Measurements from ENCODE around the gene CISH. TPM values are rescaled to one million over a fixed set of nuclear protein-coding genes. Genes with fewer than 3 reads are reported as not detected.

The CISH gene
- total RNA-seq, 1 experiment from 2014 or later = 2.3 TPM

- CTCF ChIA-PET = interaction anchor here (1.8 kb wide), 1 partner anchor 12 kb away, joined by 5 read pairs; the partner anchor contains the start of gene MAPKAPK3
- H3F3A ChIP-seq (ENCODE audit: low read length, unreplicated experiment) = no peaks in the 10 kb centered on the region
- peak overlapping the region; percentile 83; the same call in 1 of the 2 replicates for H3K27ac ChIP-seq (ENCODE audit: low read length)
- DNase-seq = no peak
- BruUV-seq (replicated peaks) = no TSS peak
- TF ChIP-seq EZH2 (IDR thresholded peaks at IDR 0.05; ENCODE audit: low read length, unreplicated experiment) (no peak), CTCF (conservative IDR thresholded peaks at IDR 0.05; ENCODE audit: low read depth, low read length) (no peak), EZH2phosphoT487 (IDR thresholded peaks at IDR 0.05; ENCODE audit: borderline replicate concordance, low read length) (no peak)
- H3K9me2 ChIP-seq (replicated peaks; ENCODE audit: low read length) = no peaks in the 10 kb centered on the region
- ATAC-seq = no peak
- H3K4me1 ChIP-seq (ENCODE audit: insufficient read depth, low read length) = peaks cover 100% of the 10 kb centered on the region
- POLR2A ChIA-PET (ENCODE audit: unreplicated experiment) = no interaction called here
- H3K9me3 ChIP-seq (ENCODE audit: low read length) = no peaks in the 10 kb centered on the region
- no peaks in the 10 kb centered on the region for H3K27me3 ChIP-seq (ENCODE audit: low read length)
- peaks cover 6% of the 10 kb centered on the region for H3K36me3 ChIP-seq (ENCODE audit: low read depth, low read length)
- no peak overlapping the region for H3K4me2 ChIP-seq (ENCODE audit: low read length)
- H2AFZ ChIP-seq (ENCODE audit: low read length) = no peak overlapping the region
- no peaks in the 10 kb centered on the region for H4K20me1 ChIP-seq (ENCODE audit: low read length)
- intact Hi-C loops (cut with micrococcal nuclease) = no loop called here
- peaks cover 95% of the 10 kb centered on the region for H3K79me2 ChIP-seq (ENCODE audit: low read length)
- H3K4me3 ChIP-seq (ENCODE audit: low read length) = no peak overlapping the region
- no peak overlapping the region for H3K9ac ChIP-seq (ENCODE audit: low read length)
These were observed 17.0 kb upstream of the CISH start for GRCh38 chr3:50628601-50629000.

- peaks cover 97% of the 10 kb centered on the region for H3K4me1 ChIP-seq (ENCODE audit: insufficient read depth, low read length)
- H3K9me2 ChIP-seq (replicated peaks; ENCODE audit: low read length) = no peaks in the 10 kb centered on the region
- no peaks in the 10 kb centered on the region for H3K9me3 ChIP-seq (ENCODE audit: low read length)
- peak overlapping the region; percentile 58 for H3K4me2 ChIP-seq (ENCODE audit: low read length)
- intact Hi-C loops (cut with micrococcal nuclease) = no loop called here
- H3K79me2 ChIP-seq (ENCODE audit: low read length) = peaks cover 95% of the 10 kb centered on the region
- H4K20me1 ChIP-seq (ENCODE audit: low read length) = no peaks in the 10 kb centered on the region
- BruUV-seq (replicated peaks) = no TSS peak
- H3K9ac ChIP-seq (ENCODE audit: low read length) = peak overlapping the region; percentile 52
- no peak overlapping the region for H2AFZ ChIP-seq (ENCODE audit: low read length)
- ATAC-seq (peak; percentile 92), DNase-seq (peak; percentile 97)
- no peaks in the 10 kb centered on the region for H3F3A ChIP-seq (ENCODE audit: low read length, unreplicated experiment)
- H3K4me3 ChIP-seq (ENCODE audit: low read length) = no peak overlapping the region
- peak overlapping the region; percentile 83 for H3K27ac ChIP-seq (ENCODE audit: low read length)
- TF ChIP-seq EZH2 (IDR thresholded peaks at IDR 0.05; ENCODE audit: low read length, unreplicated experiment) (no peak), CTCF (conservative IDR thresholded peaks at IDR 0.05; ENCODE audit: low read depth, low read length) (peak; percentile 64)
- peaks cover 13% of the 10 kb centered on the region for H3K36me3 ChIP-seq (ENCODE audit: low read depth, low read length)
- ChIA-PET POLR2A (ENCODE audit: unreplicated experiment) (no interaction called here), CTCF (interaction anchor here (0.6 to 1.8 kb wide), 4 partner anchors 11 to 744 kb away, joined by 3 to 5 read pairs (median 4); partner anchors contain the start of gene MAPKAPK3)
- H3K27me3 ChIP-seq (ENCODE audit: low read length) = no peaks in the 10 kb centered on the region
These were observed 16.0 kb upstream of the CISH start for GRCh38 chr3:50627407-50628051.

GRCh38 chr3:50626401-50626800 is 14.8 kb upstream of the CISH start:
- peaks cover 92% of the 10 kb centered on the region for H3K4me1 ChIP-seq (ENCODE audit: insufficient read depth, low read length)
- peak overlapping the region; percentile 83 for H3K27ac ChIP-seq (ENCODE audit: low read length)
- no TSS peak for BruUV-seq (replicated peaks)
- CTCF ChIA-PET = no interaction called here
- DNase-seq = no peak
- intact Hi-C loops (cut with micrococcal nuclease) = no loop called here
- H3K4me3 ChIP-seq (ENCODE audit: low read length) = no peak overlapping the region
- no peak for ATAC-seq
- H3K27me3 ChIP-seq (ENCODE audit: low read length) = no peaks in the 10 kb centered on the region
- H3K36me3 ChIP-seq (ENCODE audit: low read depth, low read length) = peaks cover 22% of the 10 kb centered on the region
- TF ChIP-seq CTCF (conservative IDR thresholded peaks at IDR 0.05; ENCODE audit: low read depth, low read length) (no peak), EZH2phosphoT487 (IDR thresholded peaks at IDR 0.05; ENCODE audit: borderline replicate concordance, low read length) (no peak), EZH2 (IDR thresholded peaks at IDR 0.05; ENCODE audit: low read length, unreplicated experiment) (no peak)
- no peaks in the 10 kb centered on the region for H3K9me2 ChIP-seq (replicated peaks; ENCODE audit: low read length)
- H4K20me1 ChIP-seq (ENCODE audit: low read length) = no peaks in the 10 kb centered on the region
- no peak overlapping the region for H2AFZ ChIP-seq (ENCODE audit: low read length)
- no peaks in the 10 kb centered on the region for H3F3A ChIP-seq (ENCODE audit: low read length, unreplicated experiment)
- no peaks in the 10 kb centered on the region for H3K9me3 ChIP-seq (ENCODE audit: low read length)
- peak overlapping the region; percentile 58 for H3K4me2 ChIP-seq (ENCODE audit: low read length)
- no peak overlapping the region; the same call in 1 of the 2 replicates for H3K9ac ChIP-seq (ENCODE audit: low read length)
- POLR2A ChIA-PET (ENCODE audit: unreplicated experiment) = no interaction called here
- H3K79me2 ChIP-seq (ENCODE audit: low read length) = peaks cover 95% of the 10 kb centered on the region

Data from PC-3 (cell line).